ENCODE results near the gene NCR1.
"Not testable (repeated sequence)": the region's sequence is repeated elsewhere in the genome, so short reads cannot be mapped to it uniquely, and the experiment has no call there.

Gene NCR1, protein sequence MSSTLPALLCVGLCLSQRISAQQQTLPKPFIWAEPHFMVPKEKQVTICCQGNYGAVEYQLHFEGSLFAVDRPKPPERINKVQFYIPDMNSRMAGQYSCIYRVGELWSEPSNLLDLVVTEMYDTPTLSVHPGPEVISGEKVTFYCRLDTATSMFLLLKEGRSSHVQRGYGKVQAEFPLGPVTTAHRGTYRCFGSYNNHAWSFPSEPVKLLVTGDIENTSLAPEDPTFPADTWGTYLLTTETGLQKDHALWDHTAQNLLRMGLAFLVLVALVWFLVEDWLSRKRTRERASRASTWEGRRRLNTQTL

DNA sequence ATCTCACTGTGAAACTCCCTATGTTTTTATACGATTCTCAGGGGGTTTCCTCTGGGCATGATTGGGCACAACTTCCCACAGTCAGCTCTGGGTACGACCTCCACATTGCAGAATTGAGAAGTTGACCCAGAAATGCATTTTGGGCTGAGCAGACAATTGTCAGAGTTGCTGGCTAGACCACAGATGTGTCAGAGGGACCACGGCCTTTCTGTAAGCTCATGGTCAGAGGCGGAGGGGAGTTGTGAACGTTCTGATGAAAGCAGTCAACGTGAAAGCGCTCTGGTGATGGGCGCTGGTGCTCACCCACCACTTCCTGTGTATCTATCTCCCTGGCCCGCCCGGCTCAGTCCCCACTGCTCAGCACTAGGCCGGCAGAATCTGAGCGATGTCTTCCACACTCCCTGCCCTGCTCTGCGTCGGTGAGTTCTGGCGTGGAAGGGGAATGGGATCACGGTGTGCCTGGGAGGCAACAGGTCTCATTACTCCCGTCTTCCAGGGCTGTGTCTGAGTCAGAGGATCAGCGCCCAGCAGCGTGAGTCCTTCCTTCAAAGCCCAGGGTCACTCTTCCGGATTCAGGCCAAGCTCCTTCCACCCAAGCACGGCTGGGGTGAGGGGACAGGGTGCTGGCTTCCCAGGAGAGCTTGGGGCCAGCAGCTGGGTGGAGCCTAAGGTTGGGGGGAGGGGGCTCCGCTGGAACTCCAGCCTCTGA is at the start of gene NCR1:
NCR1 (plus strand) TSS at position 346 of the 709 bp plus-strand sequence; CDS start at position 386, 40 bp downstream.
- DNase-seq, result no peak

DNA sequence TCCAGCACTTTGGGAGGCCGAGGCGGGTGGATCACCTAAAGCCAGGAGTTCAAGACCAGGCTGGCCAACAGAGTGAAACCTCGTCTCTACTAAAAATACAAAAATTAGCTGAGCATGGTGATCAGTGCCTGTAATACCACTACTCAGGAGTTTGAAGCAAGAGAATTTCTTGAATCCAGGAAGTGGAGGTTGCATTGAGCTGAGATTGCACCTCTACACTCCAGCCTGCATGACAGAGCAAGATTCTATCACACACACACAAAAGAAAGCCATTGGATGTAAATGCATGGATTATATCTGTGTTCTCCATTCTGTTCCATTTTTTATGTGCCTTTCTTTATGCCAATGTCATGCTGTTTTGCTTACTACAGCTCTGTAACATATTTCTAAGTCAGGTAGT is 47.5 kb upstream of the NCR1 start:
- not testable (repeated sequence) for DNase-seq

DNA sequence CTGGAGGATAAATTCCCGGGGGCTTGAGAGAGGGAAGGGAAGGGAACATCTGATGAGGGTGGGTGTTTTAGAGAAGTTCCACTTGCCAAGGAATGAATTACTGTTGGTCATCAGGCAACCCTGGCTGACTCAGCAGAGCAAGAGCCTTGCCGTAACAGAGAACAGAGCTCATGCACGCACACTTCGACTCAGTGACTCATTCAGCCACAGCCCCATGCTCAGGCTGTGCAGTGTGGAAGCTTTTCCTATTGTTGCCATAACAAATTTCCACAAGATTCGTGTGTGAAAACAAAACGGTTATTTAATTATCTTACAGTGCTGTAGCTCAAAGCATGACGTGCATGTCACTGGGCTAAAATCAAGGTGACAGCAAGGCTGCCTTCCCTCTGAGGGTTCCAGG is 46.5 kb upstream of the NCR1 start:
- not testable (repeated sequence) for DNase-seq

DNA sequence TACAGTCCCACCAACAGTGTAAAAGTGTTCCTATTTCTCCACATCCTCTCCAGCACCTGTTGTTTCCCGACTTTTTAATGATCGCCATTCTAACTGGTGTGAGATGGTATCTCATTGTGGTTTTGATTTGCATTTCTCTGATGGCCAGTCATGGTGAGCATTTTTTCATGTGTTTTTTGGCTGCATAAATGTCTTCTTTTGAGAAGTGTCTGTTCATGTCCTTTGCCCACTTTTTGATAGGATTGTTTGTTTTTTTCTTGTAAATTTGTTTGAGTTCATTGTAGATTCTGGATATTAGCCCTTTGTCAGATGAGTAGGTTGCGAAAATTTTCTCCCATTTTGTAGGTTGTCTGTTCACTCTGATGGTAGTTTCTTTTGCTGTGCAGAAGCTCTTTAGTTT is 42.5 kb upstream of the NCR1 start:
- not testable (repeated sequence) for DNase-seq

DNA sequence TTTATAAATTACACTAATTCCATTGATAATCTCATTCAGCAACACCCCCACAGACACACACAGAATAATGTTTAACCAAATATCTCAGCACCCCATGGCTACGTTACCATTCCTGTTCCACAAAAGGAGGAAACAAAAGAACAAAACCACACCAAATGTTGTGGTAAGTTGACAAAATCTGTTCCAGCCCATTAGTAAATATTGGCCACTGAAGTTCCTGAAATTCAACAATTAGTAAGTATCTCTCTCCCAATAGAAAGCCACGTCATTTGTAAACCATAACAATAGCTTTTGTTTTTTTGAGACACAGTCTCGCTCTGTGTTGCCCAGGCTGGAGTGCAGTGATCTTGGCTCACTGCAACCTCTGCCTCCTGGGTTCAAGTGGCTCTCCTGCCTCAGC is 34.3 kb upstream of the NCR1 start:
- no peak for DNase-seq

DNA sequence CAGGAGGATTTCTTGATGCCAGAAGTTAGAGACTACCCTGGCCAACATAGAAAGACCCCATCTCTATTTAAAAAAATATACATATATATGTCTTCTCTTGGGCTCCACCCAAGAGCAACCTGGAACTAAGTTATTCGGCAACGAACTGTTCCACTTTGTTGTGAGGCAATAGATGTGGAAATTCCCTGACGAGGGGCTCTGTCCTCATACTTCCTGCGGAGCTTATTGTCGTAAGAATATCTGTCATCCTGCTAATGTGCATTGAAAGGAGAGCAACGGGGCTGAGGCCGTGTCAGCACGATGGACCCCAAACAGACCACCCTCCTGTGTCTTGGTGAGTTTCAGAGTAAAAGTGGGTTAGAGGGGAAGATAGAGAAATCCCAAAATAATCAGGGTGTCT is 32.0 kb upstream of the NCR1 start, which contains the start of gene FCAR:
FCAR (plus strand) TSS at position 246 of the 400 bp plus-strand sequence; CDS start at position 301, 55 bp downstream.
- DNase-seq, result no peak

DNA sequence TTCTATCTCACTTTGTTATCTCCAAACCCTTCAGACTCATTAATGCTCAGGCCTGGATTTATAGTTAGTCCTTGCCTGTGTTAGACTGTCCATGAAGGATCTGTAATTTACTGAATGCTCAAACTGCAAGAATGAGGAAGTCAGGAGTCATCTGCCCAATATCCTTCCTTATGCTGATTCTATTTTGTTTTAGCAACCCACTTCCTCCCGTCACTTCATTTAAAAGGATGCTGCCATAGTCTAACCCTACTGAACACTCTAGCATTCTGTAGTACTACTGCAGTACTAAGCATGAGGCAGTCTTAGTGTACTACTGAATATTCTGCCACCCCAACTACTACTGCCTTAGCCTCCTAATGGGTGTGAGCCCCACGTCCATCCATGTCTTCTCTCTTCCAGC is 30.4 kb upstream of the NCR1 start:
- no peak for DNase-seq

DNA sequence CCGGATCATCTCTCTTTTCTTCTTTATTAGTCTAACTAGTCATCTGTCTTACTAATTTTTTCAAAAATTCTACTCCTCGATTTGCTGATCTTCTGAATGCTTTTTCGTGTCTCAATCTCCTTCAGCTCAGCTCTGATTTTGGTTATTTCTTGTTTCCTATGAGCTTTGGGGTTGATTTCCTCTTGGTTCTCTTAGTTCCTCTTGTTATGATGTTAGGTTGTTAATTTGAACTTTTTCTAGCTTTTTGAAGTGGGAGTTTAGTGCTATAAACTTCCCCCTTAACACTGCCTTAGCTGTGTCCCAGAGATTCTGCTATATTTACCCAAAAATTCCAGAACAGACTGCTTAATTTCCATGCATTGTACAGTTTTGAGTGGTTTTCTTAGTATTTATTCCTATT is 28.5 kb upstream of the NCR1 start:
- no peak for DNase-seq

DNA sequence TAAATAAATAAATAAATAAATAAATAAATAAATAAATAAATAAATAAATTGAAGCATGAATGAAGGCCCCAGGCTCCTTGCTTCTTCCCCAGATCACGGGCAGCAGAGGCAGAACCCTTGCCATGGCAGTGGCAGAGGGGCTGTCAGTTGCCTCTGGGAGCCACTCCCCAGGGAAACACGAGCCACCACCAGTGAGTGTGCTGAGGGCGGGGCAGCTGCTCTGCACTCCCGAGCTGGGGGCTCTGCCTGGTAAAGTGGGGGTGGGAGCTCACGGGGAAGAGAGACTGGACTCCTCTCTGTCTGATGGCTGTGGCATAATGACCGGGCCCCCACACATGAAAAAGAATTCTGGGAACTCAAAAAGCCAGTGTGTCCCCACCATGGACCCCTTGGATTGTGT is 24.1 kb upstream of the NCR1 start:
- no peak for DNase-seq

DNA sequence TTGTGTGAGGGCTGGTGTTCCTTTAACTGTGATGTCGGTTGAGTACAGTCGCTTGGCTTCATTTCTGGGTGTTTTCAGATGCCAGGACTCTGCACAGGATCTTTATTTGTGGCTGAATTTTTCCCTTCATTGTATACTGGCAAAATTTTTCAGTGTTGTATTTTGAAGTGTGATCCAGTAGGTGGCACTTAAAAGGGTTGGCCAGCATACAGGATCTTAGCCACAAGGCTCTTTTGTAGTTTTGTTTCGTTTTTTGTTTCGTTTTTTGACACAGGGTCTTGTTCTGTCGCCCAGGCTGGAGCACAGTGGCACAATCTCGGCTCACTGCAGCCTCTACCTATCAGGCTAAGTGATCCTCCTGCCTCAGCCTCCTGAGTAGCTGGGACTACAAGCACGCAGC is 23.2 kb upstream of the NCR1 start:
- DNase-seq, result no peak

DNA sequence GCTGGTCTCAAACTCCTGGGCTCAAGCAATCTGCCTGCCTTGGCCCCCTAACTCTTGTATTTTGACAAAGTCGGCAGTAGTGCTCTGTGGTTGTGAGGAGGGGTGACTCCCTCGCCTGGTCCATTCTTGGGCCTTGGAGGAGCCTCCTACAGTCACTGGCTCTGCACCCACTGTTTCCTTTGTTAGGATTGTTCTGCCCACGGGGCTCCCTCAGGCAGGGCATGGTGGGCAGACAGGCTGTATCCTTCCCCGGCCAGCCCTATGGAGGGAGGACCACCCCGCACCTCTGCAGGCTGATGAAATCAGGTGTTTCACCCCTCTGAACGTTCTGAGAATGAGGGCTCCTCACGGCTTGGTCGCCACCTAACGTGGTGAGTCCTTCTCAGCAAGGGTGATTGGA is 22.7 kb upstream of the NCR1 start:
- DNase-seq, result no peak

DNA sequence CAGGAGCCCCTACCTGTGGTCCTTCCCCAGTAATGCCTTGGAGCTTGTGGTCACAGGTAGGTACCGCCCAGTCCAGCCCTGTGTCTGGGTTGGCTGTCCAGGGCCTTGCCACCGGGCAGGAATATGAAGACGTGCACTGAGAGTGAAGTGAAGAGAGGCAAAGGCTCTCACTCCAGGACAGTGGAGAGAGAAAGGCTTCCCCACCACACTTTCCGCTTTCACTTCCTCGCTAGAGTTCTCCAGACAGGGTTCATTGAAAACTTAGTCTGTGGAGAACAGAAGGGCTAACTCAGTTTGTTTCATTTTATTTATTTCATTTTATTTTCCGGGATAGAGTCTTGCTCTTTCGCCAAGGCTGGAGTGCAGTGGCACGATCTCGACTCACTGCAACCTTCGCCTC is 17.7 kb upstream of the NCR1 start:
- no peak for DNase-seq

DNA sequence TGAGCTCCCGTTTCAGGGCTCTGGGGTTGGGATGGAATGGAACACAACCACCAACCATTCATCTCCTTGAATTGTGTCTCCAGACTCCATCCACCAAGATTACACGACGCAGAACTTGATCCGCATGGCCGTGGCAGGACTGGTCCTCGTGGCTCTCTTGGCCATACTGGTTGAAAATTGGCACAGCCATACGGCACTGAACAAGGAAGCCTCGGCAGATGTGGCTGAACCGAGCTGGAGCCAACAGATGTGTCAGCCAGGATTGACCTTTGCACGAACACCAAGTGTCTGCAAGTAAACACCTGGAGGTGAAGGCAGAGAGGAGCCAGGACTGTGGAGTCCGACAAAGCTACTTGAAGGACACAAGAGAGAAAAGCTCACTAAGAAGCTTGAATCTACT is 16.4 kb upstream of the NCR1 start:
- no peak for DNase-seq

DNA sequence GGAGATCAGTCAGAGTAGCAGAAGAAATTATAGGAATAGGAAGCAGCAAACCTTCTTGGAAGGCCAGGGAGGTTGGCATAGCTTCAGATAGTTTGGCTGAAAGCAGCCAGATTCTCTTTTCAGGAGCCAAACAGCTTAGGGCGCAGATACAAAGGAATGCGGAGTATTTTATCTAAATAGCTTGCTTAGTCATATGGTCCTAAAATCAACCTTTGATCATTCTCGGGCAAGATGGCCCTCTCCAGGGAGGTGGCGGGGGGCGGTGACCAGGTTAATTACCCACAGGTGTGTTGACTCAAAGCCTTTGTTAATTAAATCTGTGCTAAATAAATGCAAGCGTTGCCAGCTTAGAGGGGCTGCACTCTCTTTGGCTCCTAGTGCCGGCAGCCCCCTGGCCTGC is 12.5 kb upstream of the NCR1 start:
- no peak for DNase-seq

DNA sequence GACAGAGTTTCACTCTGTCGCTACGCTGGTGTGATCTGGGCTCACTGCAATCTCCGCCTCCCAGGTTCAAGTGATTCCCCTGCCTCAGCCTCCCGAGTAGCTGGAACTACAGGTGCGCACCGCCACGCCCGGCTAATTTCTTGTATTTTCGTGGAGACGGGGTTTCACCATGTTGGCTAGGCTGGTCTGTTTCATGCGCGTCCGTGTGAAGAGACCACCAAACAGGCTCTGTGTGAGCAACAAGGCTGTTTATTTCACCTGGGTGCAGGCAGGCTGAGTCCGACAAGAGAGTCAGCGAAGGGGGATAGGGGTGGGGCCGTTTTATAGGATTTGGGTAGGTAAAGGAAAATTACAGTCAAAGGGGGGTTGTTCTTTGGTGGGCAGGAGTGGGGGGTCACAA is 11.8 kb upstream of the NCR1 start:
- DNase-seq, result not testable (repeated sequence)

DNA sequence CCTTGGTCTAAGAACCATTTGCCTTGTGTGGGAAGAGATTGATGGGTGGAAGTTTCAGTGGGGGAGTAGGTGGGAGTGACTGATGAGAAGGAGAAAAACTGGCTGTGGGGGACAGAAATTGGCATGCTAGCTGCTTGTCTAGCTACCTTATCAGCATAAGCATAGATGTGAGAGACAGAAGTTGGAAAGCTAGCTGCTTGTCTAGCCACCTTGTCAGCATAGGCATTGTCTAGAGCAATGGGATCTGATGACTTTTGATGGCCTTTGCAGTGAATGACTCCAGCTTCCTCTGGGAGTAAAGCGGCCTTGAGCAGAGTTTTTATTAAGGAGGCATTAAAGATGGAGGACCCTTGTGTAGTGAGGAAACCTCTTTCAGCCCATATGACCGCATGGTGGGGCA is 9.9 kb upstream of the NCR1 start:
- DNase-seq, result no peak

DNA sequence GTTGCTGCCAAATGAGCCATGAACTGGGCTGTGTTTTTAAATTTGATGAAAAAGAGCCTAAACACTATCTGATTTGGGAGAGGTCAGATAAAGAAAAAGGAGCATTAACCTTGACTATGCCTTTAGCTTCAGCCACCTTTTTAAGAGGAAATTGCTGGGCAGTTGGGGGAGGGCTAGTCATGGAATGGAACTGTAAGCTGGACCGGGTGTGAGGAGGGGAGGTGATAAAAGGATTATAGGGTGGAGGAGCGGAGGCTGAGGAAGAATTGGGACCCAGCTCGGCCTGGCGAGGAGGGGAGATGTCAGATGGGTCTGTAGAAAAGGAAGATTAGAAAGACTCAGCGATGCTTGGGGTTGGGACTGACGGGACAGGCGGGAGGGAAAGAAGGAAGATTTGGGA is 7.3 kb upstream of the NCR1 start:
- not testable (repeated sequence) for DNase-seq

DNA sequence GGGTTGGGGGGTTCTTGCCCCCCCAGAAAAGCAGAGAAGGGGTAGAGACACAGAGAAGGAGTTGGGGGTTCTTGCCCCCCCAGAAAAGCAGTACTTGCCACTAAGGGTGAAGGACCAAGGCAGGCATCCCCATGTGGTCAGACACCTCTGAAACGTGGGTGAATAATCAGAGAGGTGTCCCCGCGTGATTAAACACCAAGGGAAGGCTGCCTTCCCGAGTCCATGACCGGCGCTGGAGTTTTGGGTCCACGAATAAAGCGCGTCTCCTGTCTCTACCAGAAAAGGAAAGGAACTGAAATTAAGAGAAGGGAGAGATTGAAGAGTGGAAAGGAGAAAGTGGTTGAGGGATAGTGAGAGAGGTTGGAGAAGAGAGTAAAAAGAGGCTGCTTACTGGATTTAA is 6.3 kb upstream of the NCR1 start:
- not testable (repeated sequence) for DNase-seq

DNA sequence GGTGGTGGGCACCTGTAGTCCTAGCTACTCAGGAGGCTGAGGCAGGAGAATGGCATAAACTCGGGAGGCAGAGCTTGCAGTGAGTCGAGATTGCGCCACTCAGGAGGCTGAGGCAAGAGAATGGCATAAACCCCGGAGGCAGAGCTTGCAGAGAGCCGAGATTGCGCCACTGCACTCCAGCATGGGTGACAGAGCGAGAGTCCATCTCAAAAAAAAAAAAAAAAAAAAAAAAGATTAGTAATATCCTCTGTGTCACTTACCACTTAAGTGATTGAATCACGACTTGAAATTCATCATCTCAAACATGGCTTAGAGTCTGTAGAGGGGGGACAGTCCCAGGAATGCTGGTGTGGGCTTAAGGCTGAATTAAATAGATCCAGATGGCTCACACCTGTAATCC is 4.8 kb upstream of the NCR1 start:
- DNase-seq, result not testable (repeated sequence)

DNA sequence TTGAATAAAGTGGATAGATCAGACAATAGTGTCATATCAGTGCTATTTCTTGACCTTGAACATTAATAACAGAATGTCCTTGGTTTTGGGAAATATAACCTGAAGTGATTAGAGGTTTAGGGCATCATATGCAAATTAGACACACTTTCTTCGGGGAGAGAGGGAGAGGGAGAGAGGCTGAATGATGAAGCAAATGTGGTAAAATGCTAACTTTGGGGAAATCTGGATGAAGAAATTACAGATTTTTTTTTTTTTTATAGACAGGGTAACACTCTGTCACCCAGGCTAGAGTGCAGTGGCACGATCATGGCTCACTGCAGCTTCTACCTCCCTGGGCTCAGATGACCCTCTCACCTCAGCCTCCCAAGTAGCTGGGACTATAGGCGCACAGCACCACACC is 3.9 kb upstream of the NCR1 start:
- DNase-seq, result no peak

DNA sequence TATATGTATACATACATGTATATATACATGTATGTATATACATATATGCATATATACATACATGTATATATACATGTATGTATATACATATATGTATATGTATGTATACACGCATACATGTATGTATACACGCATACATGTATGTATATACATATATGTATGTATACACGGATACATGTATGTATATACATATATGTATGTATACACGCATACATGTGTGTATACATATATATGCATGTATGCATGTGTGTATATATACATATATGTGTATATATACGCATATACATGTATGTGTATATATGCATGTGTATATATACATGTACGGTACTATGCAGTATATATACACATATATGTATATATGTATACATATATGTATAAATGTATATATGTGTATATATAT is 2.6 kb upstream of the NCR1 start:
- no peak for DNase-seq

DNA sequence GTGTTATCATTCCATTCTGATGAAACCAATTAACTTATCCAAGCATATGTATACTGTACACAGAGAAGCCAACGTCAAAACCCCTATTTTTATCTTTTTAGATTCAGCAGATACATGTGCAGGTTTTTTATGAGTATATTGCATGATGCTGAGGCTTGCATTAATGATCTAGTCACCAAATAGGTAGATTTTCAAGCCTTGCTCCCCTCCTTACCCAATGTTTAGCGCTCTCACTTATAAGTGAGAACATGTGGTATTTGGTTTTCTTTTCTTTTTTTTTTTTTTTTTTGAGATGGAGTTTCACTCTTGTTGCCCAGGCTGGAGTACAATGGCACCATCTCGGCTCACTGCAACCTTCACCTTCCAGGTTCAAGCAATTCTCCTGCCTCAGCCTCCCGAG is 1.7 kb upstream of the NCR1 start:
- not testable (repeated sequence) for DNase-seq

DNA sequence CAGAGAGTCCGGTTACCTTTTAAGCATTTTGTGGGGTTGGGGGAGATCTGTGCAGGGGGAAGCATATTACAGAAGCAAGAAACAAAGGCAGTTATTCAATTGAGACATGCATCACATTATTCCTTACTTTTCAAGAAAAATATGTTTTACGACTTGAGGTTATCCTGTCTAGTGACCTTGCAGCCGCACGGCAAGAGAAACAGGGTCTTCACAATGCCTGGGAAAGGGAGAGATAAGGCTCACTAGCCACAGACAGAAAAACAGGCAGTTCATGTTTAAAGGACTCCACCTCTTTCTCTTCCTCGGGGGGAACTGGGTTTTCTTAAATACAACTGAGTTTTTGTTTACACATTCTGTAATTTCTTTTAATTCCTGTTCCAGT is 536 bp upstream of the NCR1 start:
- no peak for DNase-seq

DNA sequence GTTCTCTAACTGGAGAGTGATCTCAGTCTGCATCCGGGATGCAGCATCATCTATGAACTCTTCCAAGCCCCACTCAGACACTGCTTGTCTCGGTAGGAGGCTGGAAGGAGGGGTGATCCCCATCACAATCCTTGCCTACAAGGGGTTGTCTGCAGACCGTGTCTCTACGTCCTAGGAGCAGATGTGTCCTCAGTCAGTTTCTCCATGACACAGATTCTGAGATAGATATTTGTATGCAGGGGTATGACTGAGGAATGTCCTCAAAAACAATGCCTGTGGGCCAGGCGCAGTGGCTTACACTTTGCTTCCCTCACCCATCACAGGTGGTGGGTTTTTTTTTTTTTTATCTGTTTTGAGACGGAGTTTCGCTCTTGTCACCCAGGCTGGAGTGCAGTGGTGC is 871 bp downstream of the NCR1 start:
- no peak for DNase-seq

DNA sequence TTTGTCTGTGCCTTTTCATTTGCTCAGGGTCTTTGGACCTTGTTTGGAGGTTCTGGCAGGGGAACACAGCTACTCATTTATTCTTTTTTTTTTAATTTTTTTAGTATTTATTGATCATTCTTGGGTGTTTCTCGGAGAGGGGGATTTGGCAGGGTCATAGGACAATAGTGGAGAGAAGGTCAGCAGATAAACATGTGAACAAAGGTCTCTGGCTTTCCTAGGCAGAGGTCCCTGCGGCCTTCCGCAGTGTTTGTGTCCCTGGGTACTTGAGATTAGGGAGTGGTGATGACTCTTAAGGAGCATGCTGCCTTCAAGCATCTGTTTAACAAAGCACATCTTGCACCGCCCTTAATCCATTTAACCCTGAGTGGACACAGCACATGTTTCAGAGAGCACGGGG is 2.0 kb downstream of the NCR1 start:
- not testable (repeated sequence) for DNase-seq

Measured in NCI-H774 (cell line).